Measurements from ENCODE around the gene NELL2.

NELL2 gene

GRCh38 chr12:44504799-44505198 lies 371.3 kb downstream of the NELL2 start:
- DNase-seq (ENCODE audit: low read depth in 1 of 2, low spot score in 1 of 2) = no peak

GRCh38 chr12:44503329-44503728 lies 372.8 kb downstream of the NELL2 start:
- no peak overlapping the region for H3K27ac ChIP-seq (replicated peaks)
- no peak overlapping the region for H3K4me3 ChIP-seq (replicated peaks; ENCODE audit: insufficient read depth, low read length)
- DNase-seq (ENCODE audit: low read depth in 1 of 2, low spot score in 1 of 2) = no peak
- TF ChIP-seq GABPA (IDR thresholded peaks at IDR 0.05; ENCODE audit: low read depth) (no peak), CTCF (IDR thresholded peaks at IDR 0.05; ENCODE audit: insufficient read depth, low read length) (no peak), POLR2AphosphoS5 (IDR thresholded peaks at IDR 0.05; ENCODE audit: low read depth) (no peak), REST (IDR thresholded peaks at IDR 0.05; ENCODE audit: insufficient replicate concordance, low read depth) (no peak), SPI1 (IDR thresholded peaks at IDR 0.05; ENCODE audit: borderline replicate concordance, low read depth) (no peak)
- no peaks in the 10 kb centered on the region for H3K27me3 ChIP-seq (ENCODE audit: insufficient read depth, poor library complexity, severe bottlenecking)

More at GRCh38 chr12:44504799-44505198, 371.3 kb downstream of the NELL2 start:
- Histone ChIP-seq H3K27ac (replicated peaks) (no peak overlapping the region), H3K4me3 (replicated peaks; ENCODE audit: insufficient read depth, low read length) (no peak overlapping the region), H3K27me3 (ENCODE audit: insufficient read depth, poor library complexity, severe bottlenecking) (no peaks in the 10 kb centered on the region)
- no peak for TF ChIP-seq REST (IDR thresholded peaks at IDR 0.05; ENCODE audit: insufficient replicate concordance, low read depth)
- no peak for TF ChIP-seq GABPA (IDR thresholded peaks at IDR 0.05; ENCODE audit: low read depth)
- no peak for TF ChIP-seq POLR2AphosphoS5 (IDR thresholded peaks at IDR 0.05; ENCODE audit: low read depth)
- TF ChIP-seq SPI1 (IDR thresholded peaks at IDR 0.05; ENCODE audit: borderline replicate concordance, low read depth) = no peak
- TF ChIP-seq CTCF (IDR thresholded peaks at IDR 0.05; ENCODE audit: insufficient read depth, low read length) = no peak

- Histone ChIP-seq H3K27ac (replicated peaks) (no peak overlapping the region), H3K27me3 (ENCODE audit: insufficient read depth, poor library complexity, severe bottlenecking) (no peaks in the 10 kb centered on the region), H3K4me3 (replicated peaks; ENCODE audit: insufficient read depth, low read length) (no peak overlapping the region)
- TF ChIP-seq CTCF (IDR thresholded peaks at IDR 0.05; ENCODE audit: insufficient read depth, low read length) = no peak
- no peak for TF ChIP-seq SPI1 (IDR thresholded peaks at IDR 0.05; ENCODE audit: borderline replicate concordance, low read depth)
- TF ChIP-seq POLR2AphosphoS5 (IDR thresholded peaks at IDR 0.05; ENCODE audit: low read depth) = no peak
- DNase-seq (ENCODE audit: low read depth in 1 of 2, low spot score in 1 of 2) = no peak
Measured at GRCh38 chr12:44502681-44503080, 373.4 kb downstream of the NELL2 start.

- Histone ChIP-seq H3K4me3 (replicated peaks; ENCODE audit: insufficient read depth, low read length) (no peak overlapping the region), H3K27me3 (ENCODE audit: insufficient read depth, poor library complexity, severe bottlenecking) (no peaks in the 10 kb centered on the region), H3K27ac (replicated peaks) (no peak overlapping the region)
- TF ChIP-seq REST (IDR thresholded peaks at IDR 0.05; ENCODE audit: insufficient replicate concordance, low read depth) (no peak), CTCF (IDR thresholded peaks at IDR 0.05; ENCODE audit: insufficient read depth, low read length) (no peak), GABPA (IDR thresholded peaks at IDR 0.05; ENCODE audit: low read depth) (no peak), POLR2AphosphoS5 (IDR thresholded peaks at IDR 0.05; ENCODE audit: low read depth) (no peak)
- no peak for DNase-seq (ENCODE audit: low read depth in 1 of 2, low spot score in 1 of 2)
Measured at GRCh38 chr12:44500423-44500822, 375.7 kb downstream of the NELL2 start.
